Esophagus squamous epithelium (tissue), 5 donors: ENCODE results near the gene AVEN. TPM values are rescaled to one million over a fixed set of nuclear protein-coding genes. Genes with fewer than 3 reads are reported as not detected.
"Not testable (repeated sequence)": the region's sequence is repeated elsewhere in the genome, so short reads cannot be mapped to it uniquely, and the experiment has no call there.

Source experiments
- DNase-seq: peaks from one replicate; lab custom pipeline; 2025; lab: John Stamatoyannopoulos, UW
- H3K27ac ChIP-seq, 4 donors: fragments of 200-600 bp; sonication (generic); one replicate each; pipeline ENCODE4 v1.5.1; 2016 to 2019; ENCODE audit warnings: mild to moderate bottlenecking in 1 of 4
- H3K27me3 ChIP-seq, 4 donors: fragments of 200-600 bp; sonication (generic); 1 replicate in 3 of 4; 2 replicates in 1 of 4; pipeline versions ENCODE4 v1.5.1 to v1.6.0; 2017 to 2021; ENCODE audit warnings: antibody characterized with exemption in 1 of 4
- H3K36me3 ChIP-seq, 3 donors: fragments of 200-600 bp; sonication (generic); one replicate each; pipeline ENCODE4 v1.5.1; 2016 to 2019
- H3K4me1 ChIP-seq, 3 donors: fragments of 200-600 bp; sonication (generic); one replicate each; pipeline ENCODE4 v1.5.1; 2017 to 2019
- H3K4me3 ChIP-seq, 4 donors: fragments of 200-600 bp; sonication (generic); 1 replicate in 3 of 4; 2 replicates in 1 of 4; pipeline ENCODE4 v1.5.1; 2016 to 2019; ENCODE audit warnings: mild to moderate bottlenecking in 2 of 4, moderate library complexity in 1 of 4
- H3K9me3 ChIP-seq, 3 donors: fragments of 200-600 bp; sonication (generic); one replicate each; pipeline ENCODE4 v1.5.1; 2016 to 2019
- POLR2A ChIP-seq, 4 donors: fragments of 450-650 bp; IDR thresholded peaks; one replicate each; pipeline ENCODE4 v1.6.1; 2017; ENCODE audit warnings: antibody characterized with exemption in 4 of 4, mild to moderate bottlenecking in 4 of 4, moderate library complexity in 3 of 4
- WGBS, 2 donors: methylation state at CpG; one replicate each; pipeline ENCODE4 v1.1.5; 2018; 5-methylcytosine and 5-hydroxymethylcytosine counted together
- intact Hi-C: fragments of 100-400 bp; cut with DNase I; formaldehyde crosslinking; loops from one replicate; pipeline ENCODE4 v1.15.0; 2022
- total RNA-seq, 4 donors: library from RNA; depleted of rRNA; stranded (reverse); fragments of >200 nt; gene quantifications; one replicate each; pipeline ENCODE4 v1.1.0, GENCODE V29; 2016
- TF ChIP-seq, protein P1 (sequence below), 6 experiments: fragments of 450-650 bp in 4 of 6; fragments of 200-600 bp in 2 of 6; sonication (generic) in 2 of 6; IDR thresholded peaks; one replicate each; pipeline ENCODE4 v1.5.1; 2016 to 2019; ENCODE audit warnings: antibody characterized with exemption in 6 of 6, mild to moderate bottlenecking in 4 of 6, moderate library complexity in 4 of 6
- donor health status: DM: yes; HTN: yes; CAD: no.

The AVEN gene
- total RNA-seq, 4 donors from 2014 or later: 9.9 to 17.5 (median 16.5) TPM

DNA sequence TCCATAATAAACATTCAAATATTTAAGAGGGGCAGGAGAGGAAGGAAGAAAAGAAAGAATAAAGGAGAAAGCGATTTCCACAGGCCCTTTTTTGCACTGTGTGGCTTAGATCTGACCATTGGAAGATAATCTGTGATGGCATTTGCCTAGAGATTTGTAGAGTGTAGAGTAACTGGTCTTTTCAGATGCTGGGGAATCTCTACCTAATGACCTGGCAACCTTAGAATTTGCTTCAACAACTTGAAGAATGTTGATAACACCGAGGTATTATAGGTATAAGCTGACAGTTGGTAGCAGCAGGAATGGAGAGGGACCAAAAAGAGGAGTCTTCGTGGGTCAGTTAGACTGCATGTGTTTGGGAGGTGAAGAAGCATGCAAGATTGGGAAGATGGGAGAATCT lies 20.9 kb upstream of the AVEN start:
- Histone ChIP-seq H3K27ac (no peak overlapping the region), H3K9me3 (no peaks in the 10 kb centered on the region), H3K36me3 (no peaks in the 10 kb centered on the region), H3K4me1 (peaks cover 0 to 7% (median 0%) of the 10 kb centered on the region in 3 donors), H3K27me3 (no peaks in the 10 kb centered on the region), H3K4me3 (no peak overlapping the region)
- 65 to 78% methylated on average over 3 of the region's 3 CpGs for WGBS, 2 donors
- DNase-seq: no peak
- intact Hi-C loops: no loop called here
- TF ChIP-seq, protein P1, sequence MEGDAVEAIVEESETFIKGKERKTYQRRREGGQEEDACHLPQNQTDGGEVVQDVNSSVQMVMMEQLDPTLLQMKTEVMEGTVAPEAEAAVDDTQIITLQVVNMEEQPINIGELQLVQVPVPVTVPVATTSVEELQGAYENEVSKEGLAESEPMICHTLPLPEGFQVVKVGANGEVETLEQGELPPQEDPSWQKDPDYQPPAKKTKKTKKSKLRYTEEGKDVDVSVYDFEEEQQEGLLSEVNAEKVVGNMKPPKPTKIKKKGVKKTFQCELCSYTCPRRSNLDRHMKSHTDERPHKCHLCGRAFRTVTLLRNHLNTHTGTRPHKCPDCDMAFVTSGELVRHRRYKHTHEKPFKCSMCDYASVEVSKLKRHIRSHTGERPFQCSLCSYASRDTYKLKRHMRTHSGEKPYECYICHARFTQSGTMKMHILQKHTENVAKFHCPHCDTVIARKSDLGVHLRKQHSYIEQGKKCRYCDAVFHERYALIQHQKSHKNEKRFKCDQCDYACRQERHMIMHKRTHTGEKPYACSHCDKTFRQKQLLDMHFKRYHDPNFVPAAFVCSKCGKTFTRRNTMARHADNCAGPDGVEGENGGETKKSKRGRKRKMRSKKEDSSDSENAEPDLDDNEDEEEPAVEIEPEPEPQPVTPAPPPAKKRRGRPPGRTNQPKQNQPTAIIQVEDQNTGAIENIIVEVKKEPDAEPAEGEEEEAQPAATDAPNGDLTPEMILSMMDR (IDR thresholded peaks at IDR 0.05): no peak
- TF ChIP-seq POLR2A (IDR thresholded peaks at IDR 0.05): no peak

- H3K36me3 ChIP-seq: no peaks in the 10 kb centered on the region
- TF ChIP-seq POLR2A (IDR thresholded peaks at IDR 0.05): no peak
- TF ChIP-seq, protein P1 (IDR thresholded peaks at IDR 0.05): no peak
- intact Hi-C loops: no loop called here
Measured at GRCh38 chr15:34059476-34059875, 20.5 kb upstream of the AVEN start.

GRCh38 chr15:34056911-34057310 lies 17.9 kb upstream of the AVEN start:
- Histone ChIP-seq H3K27me3 (no peaks in the 10 kb centered on the region), H3K9me3 (no peaks in the 10 kb centered on the region), H3K4me3 (no peak overlapping the region), H3K4me1 (peaks cover 0 to 3% (median 0%) of the 10 kb centered on the region in 3 donors), H3K36me3 (no peaks in the 10 kb centered on the region), H3K27ac (no peak overlapping the region)
- 82 to 89% methylated on average over 5 of the region's 5 CpGs for WGBS, 2 donors
- TF ChIP-seq POLR2A (IDR thresholded peaks at IDR 0.05): no peak
- TF ChIP-seq, protein P1 (IDR thresholded peaks at IDR 0.05): no peak
- no peak for DNase-seq
- intact Hi-C loops: no loop called here

More at GRCh38 chr15:34059476-34059875, 20.5 kb upstream of the AVEN start:
- H3K4me1 ChIP-seq: peaks cover 0 to 7% (median 0%) of the 10 kb centered on the region in 3 donors
- no peak overlapping the region for H3K27ac ChIP-seq
- H3K4me3 ChIP-seq: no peak overlapping the region
- no peaks in the 10 kb centered on the region for H3K9me3 ChIP-seq
- 24 to 27% methylated on average over 2 of the region's 2 CpGs for WGBS, 2 donors
- H3K27me3 ChIP-seq: no peaks in the 10 kb centered on the region
- DNase-seq: no peak

- WGBS, 2 donors: 64 to 67% methylated on average over 3 of the region's 3 CpGs
- Histone ChIP-seq H3K9me3 (peaks cover 0 to 4% (median 3%) of the 10 kb centered on the region in 3 donors), H3K4me3 (no peak overlapping the region), H3K36me3 (no peaks in the 10 kb centered on the region), H3K4me1 (no peaks in the 10 kb centered on the region), H3K27ac (no peak overlapping the region), H3K27me3 (no peaks in the 10 kb centered on the region)
- DNase-seq: no peak
- TF ChIP-seq, protein P1 (IDR thresholded peaks at IDR 0.05): no peak
- TF ChIP-seq POLR2A (IDR thresholded peaks at IDR 0.05): no peak
- intact Hi-C loops: no loop called here
Measured at GRCh38 chr15:34055868-34056595, 17.0 kb upstream of the AVEN start.

DNA sequence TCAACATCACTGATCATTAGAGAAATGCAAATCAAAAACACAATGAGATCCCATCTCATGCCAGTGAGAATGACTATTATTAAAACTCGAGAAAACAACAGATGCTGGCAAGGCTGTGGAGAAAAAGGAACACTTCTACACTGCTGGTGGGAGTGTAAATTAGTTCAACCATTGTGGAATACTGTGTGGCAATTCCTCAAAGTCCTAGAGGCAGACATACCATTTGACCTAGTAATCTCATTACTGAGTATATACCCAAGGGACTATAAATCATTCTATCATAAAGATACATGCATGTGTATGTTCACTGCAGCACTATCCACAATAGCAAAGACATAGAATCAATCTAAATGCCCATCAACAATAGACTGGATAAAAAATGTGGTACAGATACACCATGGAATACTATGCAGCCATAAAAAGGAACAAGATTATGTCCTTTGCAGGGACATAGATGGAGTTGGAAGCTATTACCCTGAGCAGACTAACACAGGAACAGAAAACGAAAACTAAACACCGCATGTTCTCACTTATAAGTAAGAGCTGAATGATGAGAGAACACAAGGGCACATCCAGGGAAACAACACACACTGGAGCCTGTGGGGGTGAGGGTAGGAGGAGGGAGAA lies 15.2 kb upstream of the AVEN start:
- WGBS, 2 donors: 95 to 96% methylated on average over 3 of the region's 3 CpGs
- Histone ChIP-seq H3K27me3 (no peaks in the 10 kb centered on the region), H3K36me3 (no peaks in the 10 kb centered on the region), H3K27ac (no peak overlapping the region), H3K4me3 (no peak overlapping the region), H3K9me3 (peaks cover 0 to 17% (median 16%) of the 10 kb centered on the region in 3 donors), H3K4me1 (no peaks in the 10 kb centered on the region)
- DNase-seq: no peak
- intact Hi-C loops: no loop called here
- TF ChIP-seq POLR2A (IDR thresholded peaks at IDR 0.05): no peak
- TF ChIP-seq, protein P1 (IDR thresholded peaks at IDR 0.05): no peak

DNA sequence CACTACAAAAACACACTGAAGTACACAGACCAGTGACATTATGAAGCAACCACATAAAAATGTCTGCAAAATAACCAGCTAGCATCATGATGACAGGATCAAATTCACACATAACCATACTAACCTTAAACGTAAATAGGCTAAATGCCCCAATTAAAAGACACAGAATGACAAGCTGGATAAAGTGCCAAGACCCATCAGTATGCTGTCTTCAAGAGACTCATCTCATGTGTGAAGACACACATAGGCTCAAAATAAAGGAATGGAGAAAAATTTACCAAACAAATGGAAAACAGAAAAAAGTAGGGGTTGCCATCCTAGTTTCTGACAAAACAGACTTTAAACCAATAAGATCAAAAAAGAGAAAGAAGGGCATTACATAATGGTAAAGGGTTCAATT lies 11.4 kb upstream of the AVEN start:
- H3K36me3 ChIP-seq: not testable (repeated sequence)
- WGBS, 2 donors: 82 to 83% methylated on average over 1 of the region's 1 CpG

More for the DNA sequence above, 11.4 kb upstream of the AVEN start:
- H3K27me3 ChIP-seq, H3K4me1 ChIP-seq, DNase-seq, H3K27ac ChIP-seq, intact Hi-C loops, H3K4me3 ChIP-seq: not testable (repeated sequence)
- peaks cover 0 to 17% (median 16%) of the 10 kb centered on the region in 3 donors for H3K9me3 ChIP-seq
